Measurements from ENCODE around the gene RTN4RL1.

Gene RTN4RL1

GRCh38 chr17:1945621-1946020 lies 79.5 kb downstream of the RTN4RL1 start:
- no peaks in the 10 kb centered on the region for H3K27me3 ChIP-seq (ENCODE audit: insufficient read depth, low read length)
- no peak overlapping the region for H3K9ac ChIP-seq (ENCODE audit: low read length)
- no peak overlapping the region for H3K4me2 ChIP-seq (ENCODE audit: low read length)
- H3K79me2 ChIP-seq (ENCODE audit: insufficient read depth, low read length): no peaks in the 10 kb centered on the region
- no peak for TF ChIP-seq EZH2 (IDR thresholded peaks at IDR 0.05; ENCODE audit: borderline replicate concordance, low read length)
- no peak for TF ChIP-seq CTCF (IDR thresholded peaks at IDR 0.05; ENCODE audit: low read length)
- H3K36me3 ChIP-seq (ENCODE audit: insufficient read depth, low read length): no peaks in the 10 kb centered on the region
- H3K4me1 ChIP-seq (ENCODE audit: insufficient read depth, low read length, severe bottlenecking): no peaks in the 10 kb centered on the region
- no peaks in the 10 kb centered on the region for H4K20me1 ChIP-seq (ENCODE audit: insufficient read depth, low read length)
- no peaks in the 10 kb centered on the region for H3K9me3 ChIP-seq (ENCODE audit: low read length)
- no peaks in the 10 kb centered on the region for H3K9me2 ChIP-seq (ENCODE audit: low read depth, low read length)
- H3F3A ChIP-seq (ENCODE audit: insufficient read depth, low read length): no peaks in the 10 kb centered on the region
- no peak overlapping the region for H3K4me3 ChIP-seq (ENCODE audit: low read depth, low read length, poor library complexity, severe bottlenecking)
- no peak overlapping the region for H2AFZ ChIP-seq (ENCODE audit: low read length)
- H3K27ac ChIP-seq (ENCODE audit: low read depth, low read length, poor library complexity, severe bottlenecking): no peak overlapping the region

- Histone ChIP-seq H3F3A (ENCODE audit: insufficient read depth, low read length) (no peaks in the 10 kb centered on the region), H3K79me2 (ENCODE audit: insufficient read depth, low read length) (no peaks in the 10 kb centered on the region), H3K9me2 (ENCODE audit: low read depth, low read length) (no peaks in the 10 kb centered on the region), H3K27ac (ENCODE audit: low read depth, low read length, poor library complexity, severe bottlenecking) (no peak overlapping the region), H3K4me2 (ENCODE audit: low read length) (no peak overlapping the region), H3K9ac (ENCODE audit: low read length) (no peak overlapping the region), H4K20me1 (ENCODE audit: insufficient read depth, low read length) (no peaks in the 10 kb centered on the region), H3K4me1 (ENCODE audit: insufficient read depth, low read length, severe bottlenecking) (no peaks in the 10 kb centered on the region), H3K27me3 (ENCODE audit: insufficient read depth, low read length) (0 out of 2 replicates have a peak, but pooled peaks cover 6% of the 10 kb centered on the region), H3K36me3 (ENCODE audit: insufficient read depth, low read length) (no peaks in the 10 kb centered on the region), H3K9me3 (ENCODE audit: low read length) (no peaks in the 10 kb centered on the region), H2AFZ (ENCODE audit: low read length) (no peak overlapping the region), H3K4me3 (ENCODE audit: low read depth, low read length, poor library complexity, severe bottlenecking) (no peak overlapping the region)
- TF ChIP-seq CTCF (IDR thresholded peaks at IDR 0.05; ENCODE audit: low read length) (no peak), EZH2 (IDR thresholded peaks at IDR 0.05; ENCODE audit: borderline replicate concordance, low read length) (no peak)
Observed at GRCh38 chr17:1943436-1943831, 81.7 kb downstream of the RTN4RL1 start.

GRCh38 chr17:1942666-1943435 lies 82.3 kb downstream of the RTN4RL1 start:
- no peaks in the 10 kb centered on the region for H3F3A ChIP-seq (ENCODE audit: insufficient read depth, low read length)
- no peak overlapping the region for H2AFZ ChIP-seq (ENCODE audit: low read length)
- no peaks in the 10 kb centered on the region for H3K9me3 ChIP-seq (ENCODE audit: low read length)
- no peaks in the 10 kb centered on the region for H3K79me2 ChIP-seq (ENCODE audit: insufficient read depth, low read length)
- no peak for TF ChIP-seq EZH2 (IDR thresholded peaks at IDR 0.05; ENCODE audit: borderline replicate concordance, low read length)
- TF ChIP-seq CTCF (IDR thresholded peaks at IDR 0.05; ENCODE audit: low read length): no peak
- no peak overlapping the region for H3K4me3 ChIP-seq (ENCODE audit: low read depth, low read length, poor library complexity, severe bottlenecking)
- H3K27ac ChIP-seq (ENCODE audit: low read depth, low read length, poor library complexity, severe bottlenecking): no peak overlapping the region
- no peaks in the 10 kb centered on the region for H3K4me1 ChIP-seq (ENCODE audit: insufficient read depth, low read length, severe bottlenecking)
- no peaks in the 10 kb centered on the region for H3K9me2 ChIP-seq (ENCODE audit: low read depth, low read length)
- H3K4me2 ChIP-seq (ENCODE audit: low read length): no peak overlapping the region
- H4K20me1 ChIP-seq (ENCODE audit: insufficient read depth, low read length): no peaks in the 10 kb centered on the region
- no peak overlapping the region for H3K9ac ChIP-seq (ENCODE audit: low read length)
- H3K36me3 ChIP-seq (ENCODE audit: insufficient read depth, low read length): no peaks in the 10 kb centered on the region
- H3K27me3 ChIP-seq (ENCODE audit: insufficient read depth, low read length): 0 out of 2 replicates have a peak, but pooled peaks cover 6% of the 10 kb centered on the region

All from OCI-LY1 (cell line).